AG04449 (cell line): Measurements from ENCODE around the gene STK4.

Experiments
- CTCF ChIA-PET: fragments of 350-600 bp; formaldehyde crosslinking; extraction: SDS; loops from one replicate; lab custom pipeline; 2021; ENCODE audit warnings: antibody characterized with exemption; lab: Yijun Ruan, JAX
- POLR2A ChIA-PET: fragments of 400-600, 350-600 bp; formaldehyde crosslinking; extraction: SDS; loops from one replicate; lab custom pipeline; 2020; ENCODE audit warnings: antibody characterized with exemption, inconsistent platforms; lab: Yijun Ruan, JAX
- DNase-seq: peaks from one replicate; pipeline ENCODE4 v3.0.0-alpha.2; 2010; ENCODE audit warnings: low read depth, low spot score
- H3K4me3 ChIP-seq: 2 replicates; pipeline ENCODE4 v1.5.1; 2011; ENCODE audit warnings: low read depth, mild to moderate bottlenecking, control low read depth, low read length
- TF ChIP-seq, protein P1 (sequence below): IDR thresholded peaks from one replicate; pipeline ENCODE4 v1.5.1; 2011; ENCODE audit warnings: mild to moderate bottlenecking, moderate library complexity, low read length, control low read depth, inconsistent platforms; ENCODE audit not compliant: insufficient read depth; ENCODE audit errors: missing control alignments

Gene STK4

DNA sequence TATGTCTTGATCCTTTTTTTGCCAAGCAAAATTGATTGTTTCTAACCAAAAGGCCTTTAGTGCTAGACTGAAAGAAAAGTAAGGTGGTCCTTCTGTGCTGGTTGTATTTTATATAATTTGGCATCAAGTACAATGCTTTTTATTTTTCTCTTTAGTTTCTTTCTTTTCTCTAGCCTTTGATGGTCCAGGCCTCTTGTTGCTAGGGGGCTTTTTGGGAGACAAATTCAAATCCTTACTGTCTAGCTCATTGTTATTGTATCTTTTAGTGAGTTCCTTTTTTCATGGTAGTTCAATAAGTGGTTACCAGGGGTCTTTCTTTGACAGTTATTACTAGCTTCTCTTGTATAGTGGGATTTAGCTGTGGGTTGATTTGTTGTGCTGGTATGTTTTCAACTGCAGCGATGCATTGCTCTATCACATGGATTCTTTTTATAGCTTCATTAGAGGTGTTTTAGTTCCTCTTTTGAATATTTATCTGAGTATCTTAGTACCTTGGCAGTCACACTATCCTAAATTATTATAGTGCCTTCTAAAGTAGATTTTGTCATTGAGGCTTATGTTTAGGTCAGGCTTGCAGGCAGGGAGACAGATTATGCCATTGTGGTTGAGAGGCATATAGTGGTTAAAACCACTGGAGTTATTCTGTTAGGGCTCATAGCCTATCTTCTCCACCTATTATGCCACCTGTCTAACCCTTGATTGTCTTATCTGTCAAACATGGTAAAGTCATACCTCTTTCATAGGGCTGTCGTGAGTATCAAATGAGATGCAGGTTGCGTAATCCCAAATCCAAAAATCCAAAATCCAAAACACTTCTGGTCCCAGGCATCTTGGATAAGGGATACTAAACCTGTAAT, 85.1 kb downstream of the STK4 start:
- TF ChIP-seq, protein P1, sequence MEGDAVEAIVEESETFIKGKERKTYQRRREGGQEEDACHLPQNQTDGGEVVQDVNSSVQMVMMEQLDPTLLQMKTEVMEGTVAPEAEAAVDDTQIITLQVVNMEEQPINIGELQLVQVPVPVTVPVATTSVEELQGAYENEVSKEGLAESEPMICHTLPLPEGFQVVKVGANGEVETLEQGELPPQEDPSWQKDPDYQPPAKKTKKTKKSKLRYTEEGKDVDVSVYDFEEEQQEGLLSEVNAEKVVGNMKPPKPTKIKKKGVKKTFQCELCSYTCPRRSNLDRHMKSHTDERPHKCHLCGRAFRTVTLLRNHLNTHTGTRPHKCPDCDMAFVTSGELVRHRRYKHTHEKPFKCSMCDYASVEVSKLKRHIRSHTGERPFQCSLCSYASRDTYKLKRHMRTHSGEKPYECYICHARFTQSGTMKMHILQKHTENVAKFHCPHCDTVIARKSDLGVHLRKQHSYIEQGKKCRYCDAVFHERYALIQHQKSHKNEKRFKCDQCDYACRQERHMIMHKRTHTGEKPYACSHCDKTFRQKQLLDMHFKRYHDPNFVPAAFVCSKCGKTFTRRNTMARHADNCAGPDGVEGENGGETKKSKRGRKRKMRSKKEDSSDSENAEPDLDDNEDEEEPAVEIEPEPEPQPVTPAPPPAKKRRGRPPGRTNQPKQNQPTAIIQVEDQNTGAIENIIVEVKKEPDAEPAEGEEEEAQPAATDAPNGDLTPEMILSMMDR = no peak
- no peak for DNase-seq
- H3K4me3 ChIP-seq = no peak overlapping the region
- POLR2A ChIA-PET = no interaction called here
- CTCF ChIA-PET = interaction anchor here (0.6 to 11.7 kb wide), 8 partner anchors 9 to 241 kb away, joined by 3 to 146 read pairs (median 10); no protein-coding TSS in a partner anchor

DNA sequence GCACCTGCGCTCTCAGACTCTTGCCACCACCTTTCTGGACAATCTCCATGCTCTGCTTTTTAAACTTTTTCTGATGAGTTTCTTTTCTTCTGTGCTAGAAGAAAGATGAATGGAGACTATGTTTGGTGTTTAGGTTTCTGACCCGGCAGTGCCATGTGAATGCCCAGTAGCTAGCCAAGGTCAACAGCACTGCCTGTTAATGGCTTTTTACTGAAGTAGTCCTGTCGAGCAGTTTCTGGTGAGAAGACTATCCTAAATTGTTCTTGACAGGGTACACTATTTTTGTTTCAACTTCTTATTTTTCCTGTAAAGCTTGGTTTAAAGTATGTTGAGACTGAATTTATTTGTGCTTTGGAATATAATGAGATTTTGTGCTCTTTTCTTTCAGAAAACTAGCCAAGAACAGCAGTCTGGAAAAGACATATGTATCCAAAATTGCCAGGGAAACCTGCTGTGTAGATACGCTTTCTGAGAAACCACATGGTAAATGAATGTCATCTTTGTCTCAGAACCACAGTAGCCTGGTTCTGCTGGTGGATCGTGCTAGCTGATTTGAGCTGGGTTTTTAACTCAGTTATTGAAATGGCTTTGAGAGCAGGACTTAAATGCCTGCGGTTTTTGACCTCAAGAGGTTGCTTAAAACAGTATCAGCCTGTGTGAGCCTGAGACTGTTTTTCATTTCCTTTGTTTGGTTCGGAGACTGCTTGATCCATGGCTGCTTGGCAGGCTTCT, 86.6 kb downstream of the STK4 start:
- CTCF ChIA-PET = interaction anchor here (0.6 to 11.7 kb wide), 8 partner anchors 8 to 240 kb away, joined by 3 to 146 read pairs (median 6); no protein-coding TSS in a partner anchor
- DNase-seq = peak; percentile 57
- TF ChIP-seq, protein P1 = no peak
- no peak overlapping the region for H3K4me3 ChIP-seq
- POLR2A ChIA-PET = interaction anchor here (0.8 kb wide), 1 partner anchor 285 kb away, joined by 3 read pairs; no protein-coding TSS in a partner anchor

DNA sequence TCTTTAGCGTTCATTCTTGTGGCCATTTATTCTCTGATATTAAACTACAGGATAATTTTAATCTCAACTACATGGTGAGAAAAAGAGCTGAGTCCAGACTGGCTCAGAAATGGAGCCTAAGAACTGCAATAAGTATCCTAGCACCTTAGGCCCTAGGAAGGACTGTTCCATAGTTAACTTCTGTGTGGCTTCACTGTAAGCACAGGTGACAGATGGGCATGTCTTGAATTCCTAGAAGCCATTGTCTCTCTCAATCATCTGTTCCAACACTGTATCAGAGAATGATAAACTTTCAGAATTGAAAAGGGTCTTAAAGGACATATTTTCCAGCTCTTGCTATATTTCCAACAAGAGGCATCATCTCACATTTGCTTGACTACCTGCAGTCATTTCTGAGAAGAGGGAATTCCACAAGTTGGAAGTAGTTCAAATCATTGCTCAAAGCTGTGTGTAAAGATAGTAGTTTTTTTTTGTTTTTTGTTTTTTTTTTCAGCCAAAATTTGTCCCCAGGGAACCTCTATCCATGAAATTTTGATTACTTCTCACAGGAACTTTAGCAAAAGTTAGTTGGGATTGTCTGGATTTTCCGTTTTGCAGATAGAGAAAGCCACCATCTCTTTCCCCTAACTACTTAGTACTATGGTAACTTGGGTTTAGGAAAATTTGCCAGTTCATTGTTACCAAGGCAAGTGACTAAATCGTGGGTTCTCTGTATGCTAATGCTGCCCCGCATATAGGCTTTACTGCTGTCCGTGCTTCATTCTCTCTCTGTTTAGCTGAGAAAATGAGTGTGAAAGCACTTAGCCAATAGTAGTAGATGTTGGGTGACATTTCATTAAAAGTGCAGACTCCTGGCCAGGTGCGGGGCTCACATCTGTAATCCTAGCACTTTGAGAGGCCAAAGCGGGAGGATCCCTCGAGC, 87.4 kb downstream of the STK4 start:
- CTCF ChIA-PET = interaction anchor here (0.6 to 11.7 kb wide), 10 partner anchors 13 to 240 kb away, joined by 3 to 146 read pairs (median 6); no protein-coding TSS in a partner anchor
- TF ChIP-seq, protein P1 = no peak
- POLR2A ChIA-PET = interaction anchor here (0.8 kb wide), 1 partner anchor 284 kb away, joined by 3 read pairs; no protein-coding TSS in a partner anchor
- H3K4me3 ChIP-seq = no peak overlapping the region
- no peak for DNase-seq

DNA sequence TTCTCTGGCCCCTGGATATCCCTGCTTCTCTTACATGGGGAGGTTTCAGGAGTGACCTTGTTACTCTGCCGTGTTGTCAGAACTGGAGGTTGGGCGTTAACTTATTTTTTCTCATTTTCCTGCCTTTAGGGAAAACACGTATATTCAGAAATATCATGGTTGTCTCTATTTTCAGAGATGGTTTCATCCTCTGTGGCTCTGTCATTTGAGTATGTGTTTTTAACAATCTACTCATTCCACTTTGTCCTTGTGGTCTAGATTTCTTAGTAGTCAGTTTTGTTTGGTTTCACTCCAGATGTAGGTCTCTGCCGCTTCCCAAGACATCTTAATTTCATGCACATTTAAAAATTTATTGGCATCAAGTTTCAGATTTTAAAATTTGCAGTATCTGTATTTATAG, 88.7 kb downstream of the STK4 start:
- ChIA-PET POLR2A (no interaction called here), CTCF (interaction anchor here (1.0 to 11.7 kb wide), 6 partner anchors 12 to 238 kb away, joined by 3 to 146 read pairs (median 8); no protein-coding TSS in a partner anchor)
- TF ChIP-seq, protein P1 = no peak
- no peak overlapping the region for H3K4me3 ChIP-seq
- DNase-seq = no peak

DNA sequence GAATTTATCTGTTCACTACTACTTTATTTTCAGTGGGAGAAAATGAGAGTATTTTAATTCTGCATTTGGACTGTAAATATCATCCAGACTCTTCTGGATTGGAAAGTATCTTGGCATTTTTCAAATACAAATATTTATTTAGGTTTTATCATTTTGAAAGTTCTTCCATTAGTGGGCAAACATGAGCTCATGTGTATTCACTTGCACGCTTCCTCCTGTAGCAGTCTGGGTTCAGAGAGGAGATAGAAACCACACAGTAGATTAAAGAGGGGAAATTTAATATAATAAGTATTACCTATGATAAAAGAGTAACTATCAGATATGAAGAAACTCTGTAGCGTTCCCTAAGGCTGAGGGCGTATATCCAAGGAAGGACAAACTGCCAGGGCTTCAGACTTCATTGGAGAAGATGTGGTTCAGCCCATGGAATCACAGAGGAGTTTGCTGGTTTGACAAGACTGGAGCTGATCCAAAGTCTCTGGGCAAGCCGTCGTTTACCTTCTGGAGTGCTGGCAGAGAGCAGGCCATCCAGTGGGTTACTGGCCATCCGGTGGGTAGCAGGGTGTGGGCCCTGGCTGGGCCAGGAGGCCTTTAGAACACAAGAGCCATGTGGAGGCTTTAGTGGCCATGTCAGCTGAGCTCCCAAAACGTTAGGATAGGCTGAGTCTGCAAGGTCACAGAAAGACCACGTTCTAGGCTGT, 90.3 kb downstream of the STK4 start:
- no peak overlapping the region for H3K4me3 ChIP-seq
- TF ChIP-seq, protein P1 = no peak
- no peak for DNase-seq
- ChIA-PET POLR2A (no interaction called here), CTCF (interaction anchor here (1.4 to 11.7 kb wide), 5 partner anchors 11 to 46 kb away, joined by 3 to 146 read pairs (median 9); no protein-coding TSS in a partner anchor)
